Activated naive CD4-positive, alpha-beta T cell (primary cell): ENCODE data around the gene PLA2G2E.
"Not testable (repeated sequence)": the region's sequence is repeated elsewhere in the genome, so short reads cannot be mapped to it uniquely, and the experiment has no call there.

Experiments
- DNase-seq, 4 experiments: peaks; one replicate each; lab custom pipeline; 2025; lab: John Stamatoyannopoulos, UW

Gene PLA2G2E

DNA sequence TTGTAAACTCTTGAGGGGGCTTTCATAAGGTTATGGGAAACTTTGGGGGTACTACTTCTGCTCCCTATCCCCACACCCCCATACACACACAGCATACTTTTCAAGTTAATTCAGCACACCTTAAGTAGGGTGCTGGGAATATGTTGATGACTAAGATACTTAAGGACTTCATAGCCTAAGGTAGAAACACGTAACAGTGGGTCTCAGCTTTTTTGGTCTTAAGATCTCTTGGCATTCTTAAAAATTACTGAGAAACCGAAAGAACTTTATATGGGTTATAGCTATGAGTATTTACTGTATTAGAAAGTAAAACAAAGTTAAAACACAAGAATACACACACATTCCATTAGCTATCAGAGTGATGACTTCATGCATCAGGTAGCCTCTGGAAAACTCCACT, 39.1 kb downstream of the PLA2G2E start:
- DNase-seq = no peak

DNA sequence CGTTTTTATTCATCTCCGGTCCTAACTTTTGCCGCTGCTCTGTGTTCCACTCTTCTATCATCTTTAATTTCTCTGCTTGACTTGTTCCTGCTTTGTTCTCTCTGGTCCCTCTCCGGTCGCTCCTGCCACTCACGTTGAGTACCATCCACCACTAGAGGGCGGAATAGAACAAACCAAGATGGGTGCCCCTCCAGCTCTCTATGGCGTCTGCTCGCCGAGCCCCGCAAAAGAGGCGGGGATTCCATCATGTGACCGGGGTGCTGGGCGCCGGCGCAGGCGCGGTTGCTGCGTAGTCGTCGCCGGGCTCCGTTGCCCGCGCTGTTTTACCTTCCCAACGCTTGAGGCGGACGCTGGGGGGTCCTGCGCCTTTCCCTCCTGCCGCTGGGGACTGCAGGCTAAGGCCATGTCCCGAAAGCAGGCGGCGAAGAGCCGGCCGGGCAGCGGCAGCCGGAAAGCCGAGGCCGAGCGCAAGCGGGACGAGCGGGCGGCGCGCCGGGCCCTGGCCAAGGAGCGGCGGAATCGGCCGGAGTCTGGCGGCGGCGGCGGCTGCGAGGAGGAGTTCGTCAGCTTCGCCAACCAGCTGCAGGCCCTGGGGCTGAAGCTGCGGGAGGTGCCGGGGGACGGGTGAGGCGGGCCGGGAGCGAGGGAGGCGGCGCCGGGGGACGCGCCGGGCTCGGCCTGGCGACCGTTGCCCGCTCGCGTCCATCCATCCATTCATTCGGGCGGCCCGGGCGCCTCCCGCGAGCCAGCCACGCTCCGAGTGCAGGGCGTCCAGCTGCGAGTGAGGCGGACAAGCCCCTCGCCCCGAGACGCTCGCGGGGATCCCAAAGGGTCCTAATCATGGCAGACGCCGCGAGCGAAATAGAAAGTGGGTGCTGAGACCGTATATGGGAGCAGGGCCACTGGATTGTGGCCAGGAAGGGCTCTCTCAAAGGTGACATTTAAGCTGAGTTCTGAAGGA, 41.0 kb downstream of the PLA2G2E start, which contains the start of gene OTUD3:
Gene OTUD3 (plus strand): TSS at position 285 of the 961 bp plus-strand sequence. CDS start 119 bp downstream, at position 404.
- peak; percentile 78 to 88 (median 83) for DNase-seq

- not testable (repeated sequence) for DNase-seq
Measured at GRCh38 chr1:19880841-19881240, 42.6 kb downstream of the PLA2G2E start.

DNA sequence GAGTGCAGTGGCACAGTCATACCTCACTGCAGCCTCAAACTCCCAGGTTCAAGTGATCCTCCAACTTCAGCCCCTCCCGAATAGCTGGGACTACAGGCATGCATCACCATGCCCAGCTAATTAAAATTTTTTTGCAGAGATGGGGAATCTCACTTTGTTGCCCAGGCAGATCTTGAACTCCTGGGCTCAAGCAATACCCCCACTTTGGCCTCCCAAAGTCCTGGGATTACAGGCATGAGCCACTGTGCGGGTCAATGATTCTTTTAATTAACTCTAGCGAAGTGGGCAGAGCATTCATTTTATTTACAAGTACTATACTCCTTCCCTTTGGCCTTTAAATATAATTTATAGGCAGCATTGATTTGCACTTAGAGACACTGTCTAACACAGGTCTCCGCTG, 43.8 kb downstream of the PLA2G2E start:
- DNase-seq = no peak

- DNase-seq = no peak
Measured at GRCh38 chr1:19879227-19879626, 44.2 kb downstream of the PLA2G2E start.

DNA sequence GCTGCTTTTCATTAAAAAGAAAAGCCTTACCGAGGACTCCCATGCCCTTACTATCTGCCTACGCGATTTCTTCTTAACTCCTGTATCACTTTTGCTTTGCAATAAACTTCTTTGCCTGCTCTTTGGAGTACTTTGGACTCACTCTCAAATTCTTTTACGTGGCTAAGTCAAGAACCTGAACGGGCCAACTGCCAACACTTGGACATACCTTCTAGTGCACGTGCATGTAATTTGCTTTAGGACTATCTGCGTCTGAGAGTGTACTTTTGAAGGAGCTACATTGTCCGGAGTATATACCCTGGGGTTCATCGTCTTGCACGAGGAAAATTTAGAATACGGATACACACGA, 44.8 kb downstream of the PLA2G2E start:
- no peak for DNase-seq

DNA sequence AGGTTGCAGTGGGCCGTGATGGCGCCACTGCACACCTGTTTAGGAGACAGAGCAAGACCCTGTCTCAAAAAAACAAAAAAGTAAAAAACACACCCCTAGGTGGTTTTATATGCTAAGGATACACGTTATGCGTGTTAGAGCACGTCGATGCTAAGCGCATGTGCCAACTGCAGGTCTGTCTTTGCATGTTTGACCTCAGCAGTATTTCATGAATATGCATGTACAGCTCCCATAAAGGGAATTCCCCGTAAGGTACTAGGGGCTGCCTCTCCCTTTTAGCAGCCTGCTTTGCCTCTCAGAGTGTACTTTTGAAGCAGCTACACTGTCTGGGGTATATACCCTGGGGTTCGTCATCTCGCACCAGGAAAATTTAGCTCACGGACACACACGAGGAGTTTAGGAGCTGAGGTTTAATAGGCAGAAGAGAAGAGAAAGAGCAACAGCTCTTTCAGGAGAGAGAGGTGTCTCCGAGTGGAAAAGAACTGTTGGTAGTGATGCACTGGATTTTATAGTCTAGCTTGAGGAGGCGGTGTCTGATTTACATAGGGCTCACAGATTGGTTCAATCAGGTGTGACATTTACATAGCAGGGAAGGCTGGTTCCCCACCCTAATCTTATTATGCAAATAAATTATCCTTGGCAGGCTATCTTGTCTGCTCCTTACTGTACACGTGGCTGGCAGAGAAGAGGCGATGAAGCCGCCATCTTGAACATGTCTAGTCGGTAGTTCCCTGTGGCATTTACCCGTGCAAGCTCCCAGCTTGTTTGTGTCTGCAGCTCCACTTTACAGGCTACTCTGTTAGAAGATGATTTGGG, 45.4 kb downstream of the PLA2G2E start:
- no peak for DNase-seq

DNA sequence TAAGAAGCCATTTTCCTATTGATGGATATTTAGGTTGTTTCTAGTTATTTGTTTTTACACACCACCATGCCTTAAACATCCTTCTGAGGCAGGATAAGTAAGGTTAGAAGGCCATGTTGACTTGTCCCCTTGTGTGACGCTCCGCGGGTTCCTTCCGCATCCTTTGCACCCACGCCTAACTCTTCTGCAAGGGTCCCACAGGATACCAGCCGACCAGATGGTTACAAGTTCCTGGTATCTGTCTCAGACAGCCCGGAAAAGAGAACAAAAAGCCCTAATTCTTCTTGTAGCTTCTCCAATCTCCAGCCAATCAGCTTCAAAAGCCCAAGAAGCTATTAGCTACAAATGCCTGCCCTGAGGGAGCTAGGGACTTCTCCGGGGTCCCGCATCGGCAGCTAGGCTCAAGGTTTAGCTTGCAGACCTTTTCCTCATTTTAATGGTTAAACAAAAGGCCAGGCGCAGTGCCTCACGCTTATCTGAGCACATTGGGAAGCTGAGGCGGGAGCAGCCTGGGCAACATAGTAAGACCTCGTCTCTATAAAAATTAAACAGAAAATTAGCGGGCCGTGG, 46.2 kb downstream of the PLA2G2E start:
- DNase-seq = no peak

GRCh38 chr1:19872190-19872589, 51.2 kb downstream of the PLA2G2E start:
- no peak for DNase-seq
